CD4-positive, alpha-beta T cell treated with Interferon gamma for 1 hour (primary cell): ENCODE measurements around the gene RALGAPA1.
"Not testable (repeated sequence)": the region's sequence is repeated elsewhere in the genome, so short reads cannot be mapped to it uniquely, and the experiment has no call there.

Experiments
- DNase-seq: peaks from one replicate; pipeline ENCODE4 v3.0.0-alpha.2; 2020

Gene RALGAPA1

GRCh38 chr14:35696119-35696518, 113.0 kb downstream of the RALGAPA1 start:
- no peak for DNase-seq

GRCh38 chr14:35695647-35696046, 113.4 kb downstream of the RALGAPA1 start:
- DNase-seq = no peak

GRCh38 chr14:35695072-35695471, 114.0 kb downstream of the RALGAPA1 start:
- DNase-seq = no peak

- no peak for DNase-seq
Observed at GRCh38 chr14:35689000-35689460, 120.1 kb downstream of the RALGAPA1 start.

- DNase-seq = no peak
Observed at GRCh38 chr14:35688126-35688826, 120.8 kb downstream of the RALGAPA1 start.

GRCh38 chr14:35687335-35687939, 121.7 kb downstream of the RALGAPA1 start:
- no peak for DNase-seq

- not testable (repeated sequence) for DNase-seq
Observed at GRCh38 chr14:35683688-35684087, 125.4 kb downstream of the RALGAPA1 start.

- no peak for DNase-seq
Observed at GRCh38 chr14:35682802-35683201, 126.3 kb downstream of the RALGAPA1 start.

GRCh38 chr14:35678403-35679028, 130.6 kb downstream of the RALGAPA1 start:
- DNase-seq = no peak

- DNase-seq = no peak
Observed at GRCh38 chr14:35669782-35670181, 139.3 kb downstream of the RALGAPA1 start.

GRCh38 chr14:35666429-35667043, 142.6 kb downstream of the RALGAPA1 start:
- no peak for DNase-seq

- no peak for DNase-seq
Observed at GRCh38 chr14:35661875-35662274, 147.2 kb downstream of the RALGAPA1 start.

GRCh38 chr14:35653045-35653444, 156.1 kb downstream of the RALGAPA1 start:
- no peak for DNase-seq

GRCh38 chr14:35643513-35643912, 165.6 kb downstream of the RALGAPA1 start:
- no peak for DNase-seq

GRCh38 chr14:35637851-35638250, 171.2 kb downstream of the RALGAPA1 start:
- DNase-seq = no peak

- no peak for DNase-seq
Observed at GRCh38 chr14:35637269-35637668, 171.8 kb downstream of the RALGAPA1 start.

GRCh38 chr14:35632676-35633075, 176.4 kb downstream of the RALGAPA1 start:
- DNase-seq = no peak

GRCh38 chr14:35632271-35632670, 176.8 kb downstream of the RALGAPA1 start:
- no peak for DNase-seq

- DNase-seq = no peak
Observed at GRCh38 chr14:35631071-35631805, 177.9 kb downstream of the RALGAPA1 start.

GRCh38 chr14:35628989-35629388, 180.1 kb downstream of the RALGAPA1 start:
- DNase-seq = no peak

- not testable (repeated sequence) for DNase-seq
Observed at GRCh38 chr14:35626947-35627346, 182.1 kb downstream of the RALGAPA1 start.

GRCh38 chr14:35621996-35622395, 187.1 kb downstream of the RALGAPA1 start:
- DNase-seq = not testable (repeated sequence)

- not testable (repeated sequence) for DNase-seq
Observed at GRCh38 chr14:35619998-35620397, 189.1 kb downstream of the RALGAPA1 start.
